H9 (cell line): Measurements from ENCODE around the gene ADORA3. TPM values are rescaled to one million over a fixed set of nuclear protein-coding genes. Genes with fewer than 3 reads are reported as not detected.

Experiments
- DNase-seq: peaks from one replicate; pipeline ENCODE4 v3.0.0-alpha.2; 2017
- H2AFZ ChIP-seq: one replicate; pipeline ENCODE4 v1.6.1; 2013; ENCODE audit warnings: mild to moderate bottlenecking, low read length, control low read depth, moderate library complexity
- H2AK5ac ChIP-seq: 2 replicates; pipeline ENCODE4 v1.6.1; 2013; ENCODE audit warnings: low read length, control low read depth, mixed read lengths; ENCODE audit not compliant: insufficient read length
- H2BK120ac ChIP-seq: one replicate; pipeline ENCODE4 v1.6.1; 2013; ENCODE audit warnings: low read depth, mild to moderate bottlenecking, low read length, control low read depth, inconsistent platforms; ENCODE audit not compliant: poor library complexity, severe bottlenecking
- H2BK12ac ChIP-seq: 2 replicates; pipeline ENCODE4 v1.6.1; 2013; ENCODE audit warnings: low read length, control low read depth, mixed read lengths, low read depth; ENCODE audit not compliant: insufficient read length
- H2BK15ac ChIP-seq: 2 replicates; pipeline ENCODE4 v1.6.1; 2013; ENCODE audit warnings: low read depth, low read length, control low read depth
- H2BK20ac ChIP-seq: one replicate; pipeline ENCODE4 v1.6.1; 2013; ENCODE audit warnings: low read depth, mild to moderate bottlenecking, low read length, control low read depth, inconsistent platforms; ENCODE audit not compliant: poor library complexity, severe bottlenecking
- H2BK5ac ChIP-seq: 2 replicates; pipeline ENCODE4 v1.6.1; 2013; ENCODE audit warnings: low read length, control low read depth, mixed read lengths; ENCODE audit not compliant: insufficient read length
- H3K14ac ChIP-seq: 2 replicates; pipeline ENCODE4 v1.6.1; 2013; ENCODE audit warnings: low read length, control low read depth; ENCODE audit not compliant: insufficient read depth
- H3K18ac ChIP-seq: 2 replicates; pipeline ENCODE4 v1.6.1; 2013; ENCODE audit warnings: low read depth, mild to moderate bottlenecking, mixed read lengths, low read length, control low read depth; ENCODE audit not compliant: insufficient read length
- H3K23ac ChIP-seq: 2 replicates; pipeline ENCODE4 v1.6.1; 2013; ENCODE audit warnings: low read length, control low read depth, mixed read lengths, low read depth; ENCODE audit not compliant: insufficient read length
- H3K23me2 ChIP-seq: 2 replicates; pipeline ENCODE4 v1.6.1; 2013; ENCODE audit warnings: low read depth, mild to moderate bottlenecking, mixed read lengths, low read length, control low read depth; ENCODE audit not compliant: insufficient read length, poor library complexity, severe bottlenecking
- H3K27ac ChIP-seq: 2 replicates; pipeline ENCODE4 v1.5.1; 2013; ENCODE audit warnings: low read length, control low read depth, mixed read lengths, low read depth; ENCODE audit not compliant: insufficient read length
- H3K27me3 ChIP-seq: 2 replicates; pipeline ENCODE4 v1.6.1; 2013; ENCODE audit warnings: low read length, control low read depth, inconsistent platforms; ENCODE audit not compliant: insufficient read depth
- H3K4ac ChIP-seq: 2 replicates; pipeline ENCODE4 v1.6.1; 2013; ENCODE audit warnings: low read depth, mild to moderate bottlenecking, control low read depth, inconsistent platforms, low read length, moderate library complexity
- H3K4me1 ChIP-seq: 2 replicates; pipeline ENCODE4 v1.6.1; 2013; ENCODE audit warnings: low read length, control low read depth, inconsistent platforms; ENCODE audit not compliant: insufficient read depth
- H3K4me2 ChIP-seq: 2 replicates; pipeline ENCODE4 v1.6.1; 2013; ENCODE audit warnings: low read length, control low read depth, mixed read lengths; ENCODE audit not compliant: insufficient read length, insufficient read depth
- H3K56ac ChIP-seq: 2 replicates; pipeline ENCODE4 v1.6.1; 2013; ENCODE audit warnings: low read depth, mild to moderate bottlenecking, mixed read lengths, low read length, control low read depth; ENCODE audit not compliant: insufficient read length
- H3K79me1 ChIP-seq: 2 replicates; pipeline ENCODE4 v1.6.1; 2013; ENCODE audit warnings: low read depth, mild to moderate bottlenecking, moderate library complexity, low read length, control low read depth, inconsistent platforms; ENCODE audit not compliant: insufficient read depth, poor library complexity, severe bottlenecking
- H3K79me2 ChIP-seq: 2 replicates; pipeline ENCODE4 v1.6.1; 2013; ENCODE audit warnings: low read length, control low read depth, inconsistent platforms; ENCODE audit not compliant: insufficient read depth
- H3K9ac ChIP-seq: 2 replicates; pipeline ENCODE4 v1.6.1; 2013; ENCODE audit warnings: low read length, control low read depth, mixed read lengths; ENCODE audit not compliant: insufficient read length; ENCODE audit errors: extremely low read depth
- H3K9me3 ChIP-seq: one replicate; pipeline ENCODE4 v1.6.1; 2013; ENCODE audit warnings: low read depth, low read length, inconsistent platforms; ENCODE audit not compliant: control insufficient read depth
- H3T11ph ChIP-seq: one replicate; pipeline ENCODE4 v1.6.1; 2013; ENCODE audit warnings: mild to moderate bottlenecking, low read length, control low read depth, inconsistent platforms
- H4K20me1 ChIP-seq: one replicate; pipeline ENCODE4 v1.6.1; 2013; ENCODE audit not compliant: control insufficient read depth, insufficient read length, insufficient read depth
- H4K5ac ChIP-seq: 2 replicates; pipeline ENCODE4 v1.6.1; 2013; ENCODE audit warnings: low read depth, mild to moderate bottlenecking, mixed read lengths, low read length, control low read depth; ENCODE audit not compliant: insufficient read length
- H4K8ac ChIP-seq: replicated peaks from 2 replicates; pipeline ENCODE4 v1.6.1; 2013; ENCODE audit warnings: low read length, control low read depth, mixed read lengths, low read depth; ENCODE audit not compliant: insufficient read length
- H4K91ac ChIP-seq: 2 replicates; pipeline ENCODE4 v1.6.1; 2013; ENCODE audit warnings: low read depth, mild to moderate bottlenecking, moderate library complexity, mixed read lengths, low read length, control low read depth; ENCODE audit not compliant: insufficient read length
- H3K27ac Mint-ChIP-seq, 3 experiments: 2 replicates in 2 of 3; 3 replicates in 1 of 3; pipeline ENCODE4 v1.8.0; 2020 to 2021; ENCODE audit warnings: mixed read lengths in 3 of 3, mild to moderate bottlenecking in 1 of 3, moderate library complexity in 1 of 3
- H3K27me3 Mint-ChIP-seq: 2 replicates; pipeline ENCODE4 v1.8.0; 2021; ENCODE audit warnings: low read depth, mild to moderate bottlenecking, moderate library complexity, mixed read lengths
- H3K36me3 Mint-ChIP-seq, 3 experiments: 2 replicates in 2 of 3; 3 replicates in 1 of 3; pipeline ENCODE4 v1.8.0; 2020 to 2021; ENCODE audit warnings: low read depth in 3 of 3, mixed read lengths in 3 of 3; ENCODE audit not compliant: insufficient read depth in 1 of 3
- H3K4me1 Mint-ChIP-seq, 2 experiments: 2 replicates each; pipeline ENCODE4 v1.8.0; 2020; ENCODE audit warnings: mixed read lengths in 2 of 2
- H3K4me3 Mint-ChIP-seq, 2 experiments: 2 replicates in 1 of 2; 3 replicates in 1 of 2; pipeline ENCODE4 v1.8.0; 2020 to 2021; ENCODE audit warnings: mild to moderate bottlenecking in 2 of 2, mixed read lengths in 2 of 2, moderate library complexity in 1 of 2
- H3K9me3 Mint-ChIP-seq, 2 experiments: 2 replicates in 1 of 2; 3 replicates in 1 of 2; pipeline ENCODE4 v1.8.0; 2020; ENCODE audit warnings: mild to moderate bottlenecking in 2 of 2, mixed read lengths in 2 of 2, moderate library complexity in 1 of 2
- CTCF ChIP-seq: fragments of 200-600 bp; sonication (generic); conservative IDR thresholded peaks from 3 replicates; pipeline ENCODE4 v1.8.0; 2021; ENCODE audit warnings: antibody characterized with exemption, mild to moderate bottlenecking
- total RNA-seq: library from RNA; stranded (reverse); gene quantifications from 2 replicates; pipeline ENCODE4 v1.2.1, GENCODE V29; 2021

Gene ADORA3
- total RNA-seq, 1 experiment from 2014 or later: not detected

GRCh38 chr1:111552587-111552986 is 49.2 kb upstream of the ADORA3 start:
- Histone ChIP-seq H2AFZ (no peak overlapping the region), H4K5ac (no peak overlapping the region), H3K9ac (no peak overlapping the region), H4K91ac (no peak overlapping the region), H4K8ac (no peak overlapping the region), H3K27me3 (no peaks in the 10 kb centered on the region), H3K4ac (no peak overlapping the region), H3K4me1 (no peaks in the 10 kb centered on the region), H2BK5ac (no peak overlapping the region), H3K79me2 (no peaks in the 10 kb centered on the region), H3K18ac (no peak overlapping the region), H3K23ac (no peak overlapping the region), H3T11ph (no peak overlapping the region), H2BK12ac (no peak overlapping the region), H3K27ac (no peak overlapping the region), H2BK20ac (no peak overlapping the region), H3K23me2 (no peaks in the 10 kb centered on the region), H2BK15ac (no peak overlapping the region), H2BK120ac (no peak overlapping the region), H3K9me3 (no peaks in the 10 kb centered on the region), H3K56ac (no peak overlapping the region), H3K4me2 (no peak overlapping the region), H4K20me1 (no peaks in the 10 kb centered on the region), H3K14ac (no peak overlapping the region), H3K79me1 (no peaks in the 10 kb centered on the region), H2AK5ac (no peak overlapping the region)
- Mint-ChIP-seq H3K27ac (no peak overlapping the region), H3K27me3 (no peaks in the 10 kb centered on the region), H3K36me3 (no peaks in the 10 kb centered on the region), H3K4me1 (peaks cover 0 to 6% of the 10 kb centered on the region in 2 experiments; a peak in 2 of 4 replicates), H3K9me3 (no peaks in the 10 kb centered on the region), H3K4me3 (no peak overlapping the region)
- no peak for TF ChIP-seq CTCF
- DNase-seq: no peak
